Liver (tissue), 9 donors: ENCODE results near the gene RPS29. TPM values are rescaled to one million over a fixed set of nuclear protein-coding genes. Genes with fewer than 3 reads are reported as not detected.

ENCODE experiments used
- DNase-seq: peaks from one replicate; pipeline ENCODE4 v3.0.0-alpha.2; 2017; ENCODE audit warnings: low spot score
- H3K27ac ChIP-seq, 2 donors: one replicate each; pipeline ENCODE4 v1.7.0; 2013; ENCODE audit warnings: inconsistent platforms in 2 of 2, low read length in 2 of 2, control low read depth in 1 of 2, low read depth in 1 of 2, mild to moderate bottlenecking in 1 of 2
- H3K27me3 ChIP-seq, 4 donors: one replicate each; pipeline versions ENCODE4 v1.6.1 to v1.7.0; 2013; ENCODE audit warnings: low read length in 3 of 4, inconsistent platforms in 1 of 4, mild to moderate bottlenecking in 1 of 4, moderate library complexity in 1 of 4; ENCODE audit not compliant: control insufficient read depth in 4 of 4, insufficient read depth in 4 of 4
- H3K36me3 ChIP-seq, 4 donors: one replicate each; pipeline versions ENCODE4 v1.6.1 to v1.7.0; 2013; ENCODE audit warnings: low read length in 3 of 4, mild to moderate bottlenecking in 3 of 4, low read depth in 1 of 4, moderate library complexity in 1 of 4; ENCODE audit not compliant: control insufficient read depth in 4 of 4, insufficient read depth in 3 of 4
- H3K4me1 ChIP-seq, 4 donors: one replicate each; pipeline versions ENCODE4 v1.6.1 to v1.7.0; 2013; ENCODE audit warnings: low read length in 3 of 4, mild to moderate bottlenecking in 3 of 4, moderate library complexity in 1 of 4; ENCODE audit not compliant: control insufficient read depth in 4 of 4, insufficient read depth in 4 of 4
- H3K4me3 ChIP-seq, 3 donors: one replicate each; pipeline versions ENCODE4 v1.6.1 to v1.7.0; 2013; ENCODE audit warnings: low read length in 3 of 3, control low read depth in 1 of 3, low read depth in 1 of 3, mild to moderate bottlenecking in 1 of 3
- H3K9ac ChIP-seq, 2 donors: one replicate each; pipeline ENCODE4 v1.7.0; 2013; ENCODE audit warnings: low read length in 2 of 2, mild to moderate bottlenecking in 2 of 2, moderate library complexity in 2 of 2, control low read depth in 1 of 2, low read depth in 1 of 2
- H3K9me3 ChIP-seq, 4 donors: one replicate each; pipeline versions ENCODE4 v1.6.1 to v1.7.0; 2013; ENCODE audit warnings: low read length in 3 of 4; ENCODE audit not compliant: control insufficient read depth in 4 of 4
- ATF3 ChIP-seq: IDR thresholded peaks from 2 replicates; pipeline ENCODE4 v1.6.1; 2016; ENCODE audit warnings: antibody characterized with exemption
- CTCF ChIP-seq: fragments of 150-350 bp; IDR thresholded peaks from 2 replicates; pipeline ENCODE4 v1.5.1; 2017; ENCODE audit warnings: improper control_type of control experiment, low read depth, low read length; ENCODE audit not compliant: missing input control
- EGR1 ChIP-seq, 2 donors: IDR thresholded peaks; 2 replicates each; pipeline ENCODE4 v1.6.1; 2016 to 2018; ENCODE audit warnings: antibody characterized with exemption in 2 of 2, low read depth in 2 of 2
- FOXA1 ChIP-seq: IDR thresholded peaks from 2 replicates; pipeline ENCODE4 v1.6.1; 2016; ENCODE audit warnings: antibody characterized with exemption
- FOXA2 ChIP-seq: IDR thresholded peaks from 2 replicates; pipeline ENCODE4 v1.6.1; 2016; ENCODE audit warnings: antibody characterized with exemption
- GABPA ChIP-seq, 2 donors: IDR thresholded peaks in 1 of 2; conservative IDR thresholded peaks in 1 of 2; 2 replicates each; pipeline ENCODE4 v1.6.1; 2016; ENCODE audit warnings: antibody characterized with exemption in 2 of 2, mild to moderate bottlenecking in 1 of 2, moderate library complexity in 1 of 2
- HNF4A ChIP-seq, 2 donors: conservative IDR thresholded peaks; 2 replicates each; pipeline ENCODE4 v1.6.1; 2016; ENCODE audit warnings: antibody characterized with exemption in 2 of 2, mild to moderate bottlenecking in 2 of 2
- HNF4G ChIP-seq: IDR thresholded peaks from 2 replicates; pipeline ENCODE4 v1.6.1; 2016; ENCODE audit warnings: antibody characterized with exemption
- JUND ChIP-seq, 2 donors: IDR thresholded peaks; 2 replicates each; pipeline ENCODE4 v1.6.1; 2016; ENCODE audit warnings: antibody characterized with exemption in 2 of 2
- MAX ChIP-seq: IDR thresholded peaks from 2 replicates; pipeline ENCODE4 v1.6.1; 2016; ENCODE audit warnings: antibody characterized with exemption
- NR2F2 ChIP-seq: IDR thresholded peaks from 2 replicates; pipeline ENCODE4 v1.6.1; 2016; ENCODE audit warnings: antibody characterized with exemption
- RAD21 ChIP-seq, 2 donors: IDR thresholded peaks; 2 replicates each; pipeline ENCODE4 v1.6.1; 2016; ENCODE audit warnings: antibody characterized with exemption in 2 of 2, mild to moderate bottlenecking in 2 of 2
- REST ChIP-seq: IDR thresholded peaks from 2 replicates; pipeline ENCODE4 v1.6.1; 2016; ENCODE audit warnings: antibody characterized with exemption, mild to moderate bottlenecking
- RXRA ChIP-seq, 2 donors: IDR thresholded peaks; 2 replicates each; pipeline ENCODE4 v1.6.1; 2017 to 2018; ENCODE audit warnings: antibody characterized with exemption in 2 of 2, mild to moderate bottlenecking in 1 of 2
- SP1 ChIP-seq: IDR thresholded peaks from 2 replicates; pipeline ENCODE4 v1.6.1; 2018; ENCODE audit warnings: antibody characterized with exemption, mild to moderate bottlenecking
- TAF1 ChIP-seq: conservative IDR thresholded peaks from 2 replicates; pipeline ENCODE4 v1.6.1; 2016; ENCODE audit warnings: antibody characterized with exemption, mild to moderate bottlenecking
- YY1 ChIP-seq: IDR thresholded peaks from 2 replicates; pipeline ENCODE4 v1.6.1; 2016; ENCODE audit warnings: antibody characterized with exemption, mild to moderate bottlenecking
- ZBTB33 ChIP-seq: IDR thresholded peaks from 2 replicates; pipeline ENCODE4 v1.6.1; 2016; ENCODE audit warnings: antibody characterized with exemption
- WGBS: extraction: QIAGEN DNeasy Blood & Tissue Kit; methylation state at CpG from one replicate; pipeline ENCODE4 v1.1.7; 2013; 5-methylcytosine and 5-hydroxymethylcytosine counted together
- polyA plus RNA-seq, 2 donors: library from polyadenylated mRNA; stranded (reverse) in 1 of 2; unstranded in 1 of 2; fragments of 200-250 nt in 1 of 2; fragments of >200 nt in 1 of 2; fragmentation: Nextera tagmentation in 1 of 2; extraction: Ambion mirVana in 1 of 2; gene quantifications; one replicate each; pipeline versions ENCODE4 v1.2.1 to v1.2.3, GENCODE V29; 2013 to 2015
- total RNA-seq, 2 donors: library from RNA; depleted of rRNA; stranded (reverse); fragments of >200 nt; gene quantifications; one replicate each; pipeline ENCODE4 v1.2.3, GENCODE V29; 2014
- donor health status: healthy.
- donor health status: healthy.
- donor health status: healthy.
- donor health status: healthy.
- donor health status: healthy.

RPS29 gene
- total RNA-seq (1,000 to 10,000 TPM in 1 of 2 donors, 100 to 1,000 TPM in 1; 606 to 1,739 TPM), polyA plus RNA-seq (1,000 to 10,000 TPM in 1 of 2 donors, 100 to 1,000 TPM in 1; 584 to 1,071 TPM)

GRCh38 chr14:49585803-49586672 lies at the start of gene RPS29:
TSS of gene RPS29 (minus strand) at chr14:49586380. CDS start at chr14:49586346, 34 bp downstream.
- Histone ChIP-seq H3K27me3 (no peaks in the 10 kb centered on the region), H3K27ac (peak within 1 kb of the TSS; percentile 91 to 95), H3K4me1 (peaks cover 4 to 16% (median 7%) of the 10 kb centered on the region in 4 donors), H3K36me3 (peaks cover 3 to 21% (median 16%) of the 10 kb centered on the region in 4 donors), H3K9me3 (no peaks in the 10 kb centered on the region), H3K4me3 (peak within 1 kb of the TSS; percentile 77 to 97 (median 87)), H3K9ac (peak within 1 kb of the TSS; percentile 84 to 98)
- peak; percentile 98 for DNase-seq
- TF ChIP-seq REST: peak; percentile 92
- TF ChIP-seq EGR1 (IDR thresholded peaks at IDR 0.05; ENCODE audit: low read depth in 2 of 2): peak in 1 of 2 donors; percentile 31
- TF ChIP-seq CTCF: no peak
- TF ChIP-seq FOXA2: no peak
- TF ChIP-seq TAF1: peak; percentile 94
- peak in 1 of 2 donors; percentile 52 for TF ChIP-seq RXRA (IDR thresholded peaks at IDR 0.05)
- TF ChIP-seq RAD21 (IDR thresholded peaks at IDR 0.05): no peak
- TF ChIP-seq ZBTB33: peak; percentile 71
- TF ChIP-seq NR2F2: peak; percentile 3
- peak in 1 of 2 donors; percentile 77 for TF ChIP-seq GABPA (IDR thresholded peaks at IDR 0.05 in 1 of 2, conservative IDR thresholded peaks at IDR 0.05 in 1 of 2)
- peak; percentile 13 for TF ChIP-seq FOXA1
- peak; percentile 97 to 98 for TF ChIP-seq JUND (IDR thresholded peaks at IDR 0.05)
- TF ChIP-seq HNF4G: no peak
- TF ChIP-seq YY1: peak; percentile 97
- peak in 1 of 2 donors; percentile 37 for TF ChIP-seq HNF4A (conservative IDR thresholded peaks at IDR 0.05)
- TF ChIP-seq MAX: peak; percentile 92
- peak; percentile 97 for TF ChIP-seq ATF3
- peak; percentile 57 for TF ChIP-seq SP1
- under 1% methylated on average over 54 of the region's 55 CpGs for WGBS
